ENCODE data around the gene LCOR. TPM values are rescaled to one million over a fixed set of nuclear protein-coding genes. Genes with fewer than 3 reads are reported as not detected.

LCOR gene
- total RNA-seq, 4 donors from 2014 or later = 22.3 to 220 (median 38.5) TPM

- no peak overlapping the region for H3K4me3 ChIP-seq
- ATAC-seq = no peak
- no peak for TF ChIP-seq POLR2A (IDR thresholded peaks at IDR 0.05)
- TF ChIP-seq POLR2AphosphoS5 (IDR thresholded peaks at IDR 0.05) = no peak
- TF ChIP-seq CTCF (IDR thresholded peaks at IDR 0.05) = no peak
- no peak for TF ChIP-seq EP300 (IDR thresholded peaks at IDR 0.05)
- no peak overlapping the region for H3K27ac ChIP-seq
- H3K27me3 ChIP-seq = no peaks in the 10 kb centered on the region
- H3K9me3 ChIP-seq = peaks cover 0 to 11% (median 0%) of the 10 kb centered on the region in 3 donors
- H3K4me1 ChIP-seq = no peaks in the 10 kb centered on the region
- no peaks in the 10 kb centered on the region for H3K36me3 ChIP-seq
- 100% methylated on average over 1 of the region's 10 CpGs; no CpG with 5 or more reads in 1 of the 2 donors for WGBS, 2 donors (ENCODE audit: low coverage in 1 of 2)
These were observed 172.5 kb downstream of the LCOR start for GRCh38 chr10:97004591-97004990.

- no peak for ATAC-seq
- no peaks in the 10 kb centered on the region for H3K36me3 ChIP-seq
- peaks cover 0 to 11% (median 0%) of the 10 kb centered on the region in 3 donors for H3K9me3 ChIP-seq
- WGBS, 2 donors (ENCODE audit: low coverage in 1 of 2) = 100% methylated on average over 1 of the region's 5 CpGs
- no peaks in the 10 kb centered on the region for H3K4me1 ChIP-seq
- no peak overlapping the region for H3K27ac ChIP-seq
- no peak for TF ChIP-seq CTCF (IDR thresholded peaks at IDR 0.05)
- TF ChIP-seq EP300 (IDR thresholded peaks at IDR 0.05) = no peak
- TF ChIP-seq POLR2A (IDR thresholded peaks at IDR 0.05) = no peak
- no peak for TF ChIP-seq POLR2AphosphoS5 (IDR thresholded peaks at IDR 0.05)
- no peaks in the 10 kb centered on the region for H3K27me3 ChIP-seq
- no peak overlapping the region for H3K4me3 ChIP-seq
These were observed 173.3 kb downstream of the LCOR start for GRCh38 chr10:97005349-97005748.

GRCh38 chr10:97006364-97006763, 174.3 kb downstream of the LCOR start:
- Histone ChIP-seq H3K4me1 (no peaks in the 10 kb centered on the region), H3K27ac (no peak overlapping the region), H3K9me3 (peaks cover 0 to 11% (median 0%) of the 10 kb centered on the region in 3 donors), H3K4me3 (no peak overlapping the region), H3K27me3 (no peaks in the 10 kb centered on the region), H3K36me3 (no peaks in the 10 kb centered on the region)
- TF ChIP-seq CTCF (IDR thresholded peaks at IDR 0.05) (no peak), POLR2A (IDR thresholded peaks at IDR 0.05) (no peak), EP300 (IDR thresholded peaks at IDR 0.05) (no peak), POLR2AphosphoS5 (IDR thresholded peaks at IDR 0.05) (no peak)
- no CpG with 5 or more reads among the region's 6 CpGs for WGBS, 2 donors (ENCODE audit: low coverage in 1 of 2)
- no peak for ATAC-seq

GRCh38 chr10:97007417-97007816, 175.3 kb downstream of the LCOR start:
- Histone ChIP-seq H3K27me3 (no peaks in the 10 kb centered on the region), H3K4me3 (no peak overlapping the region), H3K27ac (no peak overlapping the region), H3K4me1 (no peaks in the 10 kb centered on the region), H3K9me3 (peaks cover 0 to 11% (median 0%) of the 10 kb centered on the region in 3 donors), H3K36me3 (no peaks in the 10 kb centered on the region)
- WGBS, 2 donors (ENCODE audit: low coverage in 1 of 2) = 100% methylated on average over 1 of the region's 1 CpG
- no peak for ATAC-seq
- TF ChIP-seq POLR2A (IDR thresholded peaks at IDR 0.05) (no peak), CTCF (IDR thresholded peaks at IDR 0.05) (no peak), EP300 (IDR thresholded peaks at IDR 0.05) (no peak), POLR2AphosphoS5 (IDR thresholded peaks at IDR 0.05) (no peak)

GRCh38 chr10:97010695-97011206, 178.7 kb downstream of the LCOR start:
- ATAC-seq = no peak
- WGBS, 2 donors (ENCODE audit: low coverage in 1 of 2) = no CpG with 5 or more reads among the region's 4 CpGs

More at GRCh38 chr10:97010695-97011206, 178.7 kb downstream of the LCOR start:
- TF ChIP-seq POLR2A (IDR thresholded peaks at IDR 0.05) (no peak), POLR2AphosphoS5 (IDR thresholded peaks at IDR 0.05) (no peak), CTCF (IDR thresholded peaks at IDR 0.05) (no peak), EP300 (IDR thresholded peaks at IDR 0.05) (no peak)
- H3K4me3 ChIP-seq = no peak overlapping the region
- H3K4me1 ChIP-seq = no peaks in the 10 kb centered on the region
- H3K9me3 ChIP-seq = peaks cover 0 to 11% (median 0%) of the 10 kb centered on the region in 3 donors
- no peak overlapping the region for H3K27ac ChIP-seq
- no peaks in the 10 kb centered on the region for H3K27me3 ChIP-seq
- H3K36me3 ChIP-seq = no peaks in the 10 kb centered on the region
